GM21381 (cell line): Measurements from ENCODE around the gene LRRC47.

Experiments
- ATAC-seq: cut with Tn5 transposase; IDR thresholded peaks from one replicate; pipeline ENCODE4 v1.9.1; 2021; ENCODE audit warnings: mild to moderate bottlenecking, moderate library complexity; ENCODE audit not compliant: unreplicated experiment

The LRRC47 gene

DNA sequence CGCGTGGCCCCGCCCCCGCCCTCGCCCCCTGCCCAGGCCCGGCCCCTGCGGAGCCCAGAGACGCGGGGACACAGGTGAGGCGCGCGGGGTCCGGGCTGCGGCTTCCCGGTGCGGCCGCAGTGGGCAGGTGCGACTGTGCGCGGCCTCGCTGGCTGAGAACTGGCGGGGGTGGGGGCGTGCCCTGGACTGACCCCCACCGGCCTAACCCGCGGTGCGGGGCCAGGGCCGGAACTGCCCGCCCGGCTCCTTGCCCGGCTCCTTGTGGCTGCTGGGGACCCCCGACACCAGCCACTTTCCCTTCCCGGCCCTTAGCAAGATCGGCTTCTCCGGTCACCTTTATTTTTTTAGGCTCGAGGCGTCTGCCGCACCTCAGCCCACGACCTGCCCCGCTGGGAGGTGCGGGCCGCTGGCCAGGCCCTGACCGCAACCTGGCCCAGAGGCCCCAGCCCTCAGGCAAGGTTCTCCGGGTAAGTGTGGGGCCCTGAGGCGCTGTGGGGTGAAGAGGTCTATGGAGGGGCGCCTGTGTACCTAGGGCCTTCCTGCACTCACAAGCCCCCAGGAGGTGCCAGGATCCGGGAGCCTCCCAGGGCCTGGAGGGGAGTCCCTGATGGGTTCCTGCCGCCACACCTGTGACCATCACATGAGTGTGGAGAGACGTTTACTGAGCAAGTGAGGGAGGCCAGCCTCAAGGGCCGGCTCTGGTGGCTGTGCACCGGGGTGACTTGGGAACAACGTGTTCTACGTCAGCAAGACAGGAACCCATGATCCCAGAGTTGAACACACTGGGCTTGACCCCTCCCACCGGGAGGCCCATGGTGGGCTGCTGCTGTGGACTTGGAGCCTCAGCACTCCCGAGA, 23.4 kb downstream of the LRRC47 start, which contains the start of gene SMIM1:
Gene SMIM1, plus strand, starts transcription at position 35 of the 857 bp plus-strand sequence. CDS start 2,625 bp downstream, outside the sequence.
- ATAC-seq: peak; percentile 10

GRCh38 chr1:3772027-3772714, 24.1 kb downstream of the LRRC47 start:
- ATAC-seq: peak; percentile 66

GRCh38 chr1:3771108-3772026, 24.9 kb downstream of the LRRC47 start:
- ATAC-seq: no peak

GRCh38 chr1:3770047-3770765, 26.1 kb downstream of the LRRC47 start:
- ATAC-seq: no peak

DNA sequence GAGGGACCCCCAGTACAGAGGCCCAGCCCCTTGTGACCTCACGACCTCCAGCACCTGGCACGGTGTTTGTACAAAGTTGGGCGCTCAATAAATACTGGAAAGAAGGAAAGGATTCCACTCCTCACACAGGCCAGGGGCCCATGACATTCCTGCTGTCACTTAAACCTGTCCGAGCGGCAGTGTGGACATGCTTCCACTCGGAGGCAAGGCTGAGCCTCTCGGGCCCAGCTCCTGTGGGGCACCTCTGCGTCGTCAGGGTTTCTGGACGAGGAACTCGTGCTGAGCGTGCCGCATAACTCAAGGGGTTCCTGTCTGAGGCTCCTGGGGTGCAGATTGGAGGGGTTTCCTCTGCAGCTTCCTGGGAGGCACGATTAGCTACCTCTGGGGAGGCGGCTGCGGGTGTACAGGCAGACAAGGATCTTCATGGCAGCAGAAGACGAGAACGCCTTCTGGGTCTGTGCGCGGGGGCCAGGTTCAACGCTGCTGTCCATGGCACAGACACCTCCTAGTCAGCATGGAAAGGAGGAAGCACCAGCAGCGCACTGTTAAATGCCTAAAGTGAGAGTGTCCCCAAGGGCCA, 27.4 kb downstream of the LRRC47 start:
- no peak for ATAC-seq

- ATAC-seq: no peak
Measured at GRCh38 chr1:3767328-3767925, 28.9 kb downstream of the LRRC47 start.

- no peak for ATAC-seq
Measured at GRCh38 chr1:3763351-3764125, 32.8 kb downstream of the LRRC47 start.

- no peak for ATAC-seq
Measured at GRCh38 chr1:3762873-3763228, 33.4 kb downstream of the LRRC47 start.

DNA sequence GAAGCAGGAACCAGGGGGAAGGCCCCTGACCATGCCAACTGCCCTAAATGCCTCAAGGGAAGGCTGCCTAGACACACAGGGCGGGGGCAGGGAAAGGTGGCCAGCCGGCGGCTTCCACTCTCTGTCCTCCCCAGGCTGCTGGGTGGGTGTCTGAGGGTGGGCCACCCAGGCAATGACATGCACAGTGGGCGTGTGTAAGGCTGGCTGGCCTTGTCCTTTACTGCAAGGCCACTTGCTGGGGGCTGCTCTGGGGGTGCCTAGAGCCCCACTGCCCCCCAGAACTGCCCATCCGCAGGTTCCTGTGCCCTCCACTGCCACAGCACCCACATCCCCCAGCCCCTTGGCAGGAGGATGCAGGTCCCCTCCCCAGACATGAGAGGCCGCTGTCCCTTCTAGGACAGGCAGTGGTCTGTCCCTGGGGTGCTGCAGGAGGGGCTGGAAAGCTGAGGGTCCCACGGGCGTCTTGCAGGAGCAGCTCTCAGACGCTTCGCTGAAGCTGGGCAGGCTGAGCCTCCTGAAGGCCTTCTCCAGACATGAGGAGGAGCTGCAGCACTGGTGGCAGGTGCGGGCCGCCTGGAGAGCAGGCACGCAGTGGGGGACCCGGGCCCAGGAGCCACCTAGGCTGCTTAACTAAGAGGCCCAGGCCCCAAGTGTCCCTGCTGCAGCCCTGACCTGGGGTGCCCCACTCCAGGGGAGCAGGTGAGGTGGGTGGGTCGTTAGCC, 34.0 kb downstream of the LRRC47 start:
- no peak for ATAC-seq

DNA sequence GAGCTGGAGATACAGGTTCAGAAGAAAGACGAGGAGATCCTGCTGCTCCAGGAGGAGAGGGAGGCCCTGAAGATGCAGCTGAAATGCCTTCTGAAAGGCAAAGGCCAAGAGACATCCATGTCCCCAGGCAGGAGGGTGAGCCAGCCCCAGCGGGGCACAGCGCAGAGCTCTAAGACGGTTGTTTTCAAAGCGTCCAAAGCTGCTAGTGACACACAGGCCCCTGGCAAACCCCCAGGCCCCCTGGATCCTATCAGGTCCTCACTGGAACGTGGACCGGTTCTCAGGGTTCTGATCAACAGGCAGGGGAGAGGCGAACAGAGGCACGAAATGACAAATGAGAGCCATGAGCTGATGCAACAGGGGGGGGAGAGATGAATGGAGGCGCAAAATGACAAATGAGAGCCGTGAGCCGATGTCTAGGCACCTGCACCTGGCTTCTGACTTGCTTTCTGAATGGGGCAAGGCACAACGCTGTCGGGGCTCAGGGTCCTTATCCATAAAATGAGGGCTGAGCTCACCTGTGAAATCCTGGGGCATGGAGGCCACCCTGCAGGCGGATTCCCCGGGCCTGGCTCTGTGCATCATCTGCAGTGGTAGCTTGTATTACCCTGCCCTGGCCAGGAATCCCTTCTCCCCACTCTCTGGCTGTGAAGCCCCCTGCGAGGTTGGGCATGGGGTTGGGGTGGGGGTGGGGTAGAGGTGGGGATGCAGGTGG, 34.8 kb downstream of the LRRC47 start:
- no peak for ATAC-seq

DNA sequence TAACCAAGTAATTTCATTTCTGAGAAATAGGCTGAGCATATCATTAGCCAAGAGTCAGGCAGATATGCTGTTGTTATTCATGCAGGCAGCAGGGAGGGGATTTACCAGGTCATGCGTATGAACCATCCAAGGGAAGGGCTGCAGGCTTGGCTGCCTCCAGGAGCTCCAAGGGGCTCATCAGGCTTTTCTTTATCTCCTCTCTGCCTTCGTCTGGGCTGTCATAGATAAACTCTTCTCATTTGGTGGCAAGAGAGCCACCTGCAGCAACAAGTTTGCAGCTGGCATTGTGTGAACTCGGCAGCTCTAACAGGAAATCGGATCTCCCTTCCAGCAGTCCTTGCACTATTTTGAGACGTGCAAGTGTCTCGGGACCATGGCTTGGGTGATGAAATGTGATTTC, 36.5 kb downstream of the LRRC47 start:
- ATAC-seq: no peak

DNA sequence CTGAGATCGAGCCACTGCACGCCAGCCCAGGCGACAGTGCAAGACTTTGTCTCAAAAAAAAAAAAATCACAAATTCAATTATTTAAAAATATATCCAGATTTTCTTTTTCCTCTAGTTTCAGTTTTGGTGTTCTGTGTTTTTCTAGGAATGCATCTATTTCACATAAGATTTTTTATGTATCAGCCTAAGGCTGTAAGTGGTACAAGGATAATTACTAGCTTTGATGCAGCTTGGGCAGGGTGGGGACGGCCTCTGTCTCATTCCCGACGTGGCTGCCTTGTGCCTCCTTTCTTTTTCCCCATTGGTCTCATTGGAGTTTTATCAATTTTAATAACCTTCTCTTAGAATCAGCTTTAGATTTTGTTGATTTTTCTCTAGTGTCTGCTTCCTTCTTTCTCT, 37.1 kb downstream of the LRRC47 start:
- no peak for ATAC-seq

- no peak for ATAC-seq
Measured at GRCh38 chr1:3756394-3756793, 39.9 kb downstream of the LRRC47 start.

GRCh38 chr1:3753656-3754454, 42.4 kb downstream of the LRRC47 start:
- ATAC-seq: no peak

DNA sequence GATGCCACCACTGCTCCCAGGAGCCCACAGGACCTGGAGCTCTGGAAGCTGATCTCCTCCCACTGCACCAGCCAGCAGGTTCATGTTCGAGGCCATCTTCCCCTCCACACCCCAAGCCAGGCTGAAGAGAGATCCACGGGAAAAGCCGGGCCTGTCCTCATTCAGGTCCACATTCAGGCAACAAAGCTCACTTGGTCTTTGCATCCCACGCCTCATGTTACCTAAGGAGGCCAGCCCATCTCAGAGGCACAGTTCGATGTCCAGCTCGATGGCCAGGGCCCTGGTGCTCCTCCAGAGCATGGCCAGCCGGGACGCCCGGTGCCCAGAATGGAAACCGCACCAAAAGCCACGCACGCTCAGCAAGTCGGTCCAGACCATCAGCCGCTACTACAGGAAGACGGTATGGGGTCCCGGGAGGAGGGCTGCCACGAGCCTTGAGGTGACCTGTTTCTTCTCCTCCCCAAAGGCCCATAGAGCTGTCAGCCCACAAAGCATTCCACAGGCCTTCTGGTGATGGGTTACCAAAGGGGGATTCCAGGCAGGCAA, 43.8 kb downstream of the LRRC47 start, which contains the start of gene CCDC27:
Gene CCDC27, plus strand, starts transcription at position 51 of the 546 bp plus-strand sequence. Its CDS starts 32 bp downstream, at position 83.
- no peak for ATAC-seq

- ATAC-seq: no peak
Measured at GRCh38 chr1:3750741-3751140, 45.6 kb downstream of the LRRC47 start.
